ENCODE results near the gene PTPRM.

PTPRM gene

GRCh38 chr18:7630731-7631442 lies 63.8 kb downstream of the PTPRM start:
- no peak for DNase-seq

GRCh38 chr18:7632152-7633098 lies 65.3 kb downstream of the PTPRM start:
- DNase-seq = no peak

GRCh38 chr18:7633171-7633570 lies 66.1 kb downstream of the PTPRM start:
- no peak for DNase-seq

GRCh38 chr18:7635948-7636347 lies 68.8 kb downstream of the PTPRM start:
- no peak for DNase-seq

- DNase-seq = no peak
These were observed 70.2 kb downstream of the PTPRM start for GRCh38 chr18:7637269-7637668.

- no peak for DNase-seq
These were observed 71.2 kb downstream of the PTPRM start for GRCh38 chr18:7638321-7638720.

GRCh38 chr18:7641813-7642212 lies 74.7 kb downstream of the PTPRM start:
- DNase-seq = no peak

GRCh38 chr18:7642331-7642890 lies 75.3 kb downstream of the PTPRM start:
- no peak for DNase-seq

GRCh38 chr18:7645756-7646155 lies 78.6 kb downstream of the PTPRM start:
- no peak for DNase-seq

- DNase-seq = no peak
These were observed 79.2 kb downstream of the PTPRM start for GRCh38 chr18:7646174-7646886.

- no peak for DNase-seq
These were observed 80.4 kb downstream of the PTPRM start for GRCh38 chr18:7647500-7647899.

GRCh38 chr18:7657050-7657449 lies 89.9 kb downstream of the PTPRM start:
- DNase-seq = no peak

- no peak for DNase-seq
These were observed 90.8 kb downstream of the PTPRM start for GRCh38 chr18:7657937-7658336.

- no peak for DNase-seq
These were observed 91.6 kb downstream of the PTPRM start for GRCh38 chr18:7658701-7659100.

- DNase-seq = no peak
These were observed 94.1 kb downstream of the PTPRM start for GRCh38 chr18:7661207-7661606.

GRCh38 chr18:7662866-7663265 lies 95.8 kb downstream of the PTPRM start:
- DNase-seq = no peak

- no peak for DNase-seq
These were observed 96.5 kb downstream of the PTPRM start for GRCh38 chr18:7663366-7664312.

GRCh38 chr18:7666195-7666776 lies 99.2 kb downstream of the PTPRM start:
- no peak for DNase-seq

- DNase-seq = no peak
These were observed 101.3 kb downstream of the PTPRM start for GRCh38 chr18:7668392-7668791.

GRCh38 chr18:7669361-7669760 lies 102.2 kb downstream of the PTPRM start:
- DNase-seq = no peak

GRCh38 chr18:7671105-7671504 lies 104.0 kb downstream of the PTPRM start:
- DNase-seq = no peak

Measured in CD4-positive, alpha-beta T cell treated with Interferon alpha-2 for 1 hour (primary cell).